Measurements from ENCODE around the gene MTR. TPM values are rescaled to one million over a fixed set of nuclear protein-coding genes. Genes with fewer than 3 reads are reported as not detected.

The MTR gene
- total RNA-seq, 2 experiments from 2014 or later: 22.3 to 63.8 TPM

DNA sequence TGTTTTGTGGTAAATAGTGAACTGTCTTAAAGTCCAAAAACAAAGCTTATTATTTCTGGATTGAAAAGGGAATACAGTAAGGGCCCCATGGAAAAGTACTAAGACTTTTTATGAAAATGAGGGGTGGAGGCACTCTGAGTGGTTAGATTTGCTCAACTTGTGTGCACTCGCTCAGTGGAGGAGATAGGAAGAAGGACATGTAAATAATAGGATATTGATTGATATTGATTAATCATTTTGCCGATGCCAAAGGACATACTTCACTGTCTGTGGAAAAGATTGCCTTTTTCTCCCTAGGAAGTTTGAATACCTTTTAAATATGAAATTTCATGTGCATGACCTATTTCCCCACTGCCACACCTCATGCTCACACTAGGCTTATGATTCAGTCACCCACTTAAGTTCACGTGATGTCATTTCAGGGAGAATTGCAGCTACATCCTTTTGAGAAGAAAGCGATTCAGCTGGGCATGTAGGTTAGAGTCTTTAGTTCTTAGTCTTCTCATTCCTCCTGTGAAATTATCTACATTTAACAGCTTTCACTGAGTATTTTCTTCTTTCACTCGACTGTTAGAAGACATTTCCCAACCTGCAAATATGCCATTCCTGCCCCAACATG lies 5.0 kb downstream of the MTR start:
- Histone ChIP-seq H3K9me2 (ENCODE audit: insufficient read depth, low read length) (no peaks in the 10 kb centered on the region), H3K4me1 (ENCODE audit: insufficient read depth, low read length, poor library complexity, severe bottlenecking) (peaks cover 23% of the 10 kb centered on the region), H3K4me2 (ENCODE audit: low read length) (no peak overlapping the region), H4K20me1 (ENCODE audit: insufficient read depth, low read length) (peaks cover 5% of the 10 kb centered on the region; the same call in 1 of the 2 replicates), H3K9me3 (ENCODE audit: low read length) (no peaks in the 10 kb centered on the region), H3K27ac (ENCODE audit: low read depth, low read length, poor library complexity, severe bottlenecking) (no peak overlapping the region), H3K4me3 (ENCODE audit: low read depth, low read length, poor library complexity, severe bottlenecking) (no peak overlapping the region), H3K79me2 (ENCODE audit: insufficient read depth, low read depth, low read length) (peaks cover 78% of the 10 kb centered on the region), H3K36me3 (ENCODE audit: insufficient read depth, low read length) (peaks cover 43% of the 10 kb centered on the region), H2AFZ (ENCODE audit: low read length) (no peak overlapping the region)
- intact Hi-C loops (cut with micrococcal nuclease; ENCODE audit: unreplicated experiment): no loop called here
- no peak for DNase-seq (ENCODE audit: low spot score)
- CTCF ChIA-PET (ENCODE audit: unreplicated experiment): no interaction called here
- BruUV-seq (replicated peaks): no TSS peak
- POLR2A ChIA-PET: interaction anchor here (0.6 to 1.5 kb wide), 6 partner anchors 8 to 596 kb away, joined by 3 to 9 read pairs (median 4); no protein-coding TSS in a partner anchor
- TF ChIP-seq, protein P1, sequence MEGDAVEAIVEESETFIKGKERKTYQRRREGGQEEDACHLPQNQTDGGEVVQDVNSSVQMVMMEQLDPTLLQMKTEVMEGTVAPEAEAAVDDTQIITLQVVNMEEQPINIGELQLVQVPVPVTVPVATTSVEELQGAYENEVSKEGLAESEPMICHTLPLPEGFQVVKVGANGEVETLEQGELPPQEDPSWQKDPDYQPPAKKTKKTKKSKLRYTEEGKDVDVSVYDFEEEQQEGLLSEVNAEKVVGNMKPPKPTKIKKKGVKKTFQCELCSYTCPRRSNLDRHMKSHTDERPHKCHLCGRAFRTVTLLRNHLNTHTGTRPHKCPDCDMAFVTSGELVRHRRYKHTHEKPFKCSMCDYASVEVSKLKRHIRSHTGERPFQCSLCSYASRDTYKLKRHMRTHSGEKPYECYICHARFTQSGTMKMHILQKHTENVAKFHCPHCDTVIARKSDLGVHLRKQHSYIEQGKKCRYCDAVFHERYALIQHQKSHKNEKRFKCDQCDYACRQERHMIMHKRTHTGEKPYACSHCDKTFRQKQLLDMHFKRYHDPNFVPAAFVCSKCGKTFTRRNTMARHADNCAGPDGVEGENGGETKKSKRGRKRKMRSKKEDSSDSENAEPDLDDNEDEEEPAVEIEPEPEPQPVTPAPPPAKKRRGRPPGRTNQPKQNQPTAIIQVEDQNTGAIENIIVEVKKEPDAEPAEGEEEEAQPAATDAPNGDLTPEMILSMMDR (conservative IDR thresholded peaks at IDR 0.05; ENCODE audit: low read length): no peak
- TF ChIP-seq EZH2phosphoT487 (IDR thresholded peaks at IDR 0.05; ENCODE audit: borderline replicate concordance, low read depth, low read length): no peak

DNA sequence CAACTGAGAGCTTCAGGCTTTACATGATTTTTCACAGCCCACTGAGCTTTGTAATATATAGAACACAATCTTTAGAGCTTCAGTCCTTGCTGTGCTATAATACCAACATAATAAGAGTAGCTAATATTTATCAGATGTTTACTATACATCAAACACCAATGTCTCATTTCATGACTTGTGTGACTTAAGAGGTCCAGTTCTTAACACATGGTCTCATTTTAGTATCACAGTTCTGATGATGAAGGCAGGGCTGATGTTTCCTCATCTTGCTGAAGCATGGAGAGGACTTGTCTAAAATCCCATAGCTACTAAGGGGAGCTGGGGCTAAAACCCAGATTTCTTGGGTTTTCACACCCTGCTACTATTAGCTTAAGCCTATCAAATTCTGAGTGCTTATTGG lies 5.5 kb downstream of the MTR start:
- BruUV-seq (replicated peaks): no TSS peak
- no peaks in the 10 kb centered on the region for H3K9me2 ChIP-seq (ENCODE audit: insufficient read depth, low read length)
- peaks cover 48% of the 10 kb centered on the region for H3K36me3 ChIP-seq (ENCODE audit: insufficient read depth, low read length)
- DNase-seq (ENCODE audit: low spot score): no peak
- H3K9me3 ChIP-seq (ENCODE audit: low read length): no peaks in the 10 kb centered on the region
- intact Hi-C loops (cut with micrococcal nuclease; ENCODE audit: unreplicated experiment): no loop called here
- H2AFZ ChIP-seq (ENCODE audit: low read length): no peak overlapping the region
- no peak overlapping the region for H3K4me3 ChIP-seq (ENCODE audit: low read depth, low read length, poor library complexity, severe bottlenecking)
- no peak overlapping the region for H3K27ac ChIP-seq (ENCODE audit: low read depth, low read length, poor library complexity, severe bottlenecking)
- ChIA-PET POLR2A (interaction anchor here (0.5 to 1.5 kb wide), 6 partner anchors 11 to 213 kb away, joined by 3 to 9 read pairs (median 4); no protein-coding TSS in a partner anchor), CTCF (ENCODE audit: unreplicated experiment) (no interaction called here)
- TF ChIP-seq, protein P1 (conservative IDR thresholded peaks at IDR 0.05; ENCODE audit: low read length): no peak
- TF ChIP-seq EZH2phosphoT487 (IDR thresholded peaks at IDR 0.05; ENCODE audit: borderline replicate concordance, low read depth, low read length): no peak
- peaks cover 5% of the 10 kb centered on the region; the same call in 1 of the 2 replicates for H4K20me1 ChIP-seq (ENCODE audit: insufficient read depth, low read length)
- H3K4me1 ChIP-seq (ENCODE audit: insufficient read depth, low read length, poor library complexity, severe bottlenecking): peaks cover 23% of the 10 kb centered on the region
- H3K79me2 ChIP-seq (ENCODE audit: insufficient read depth, low read depth, low read length): peaks cover 75% of the 10 kb centered on the region
- H3K4me2 ChIP-seq (ENCODE audit: low read length): no peak overlapping the region

DNA sequence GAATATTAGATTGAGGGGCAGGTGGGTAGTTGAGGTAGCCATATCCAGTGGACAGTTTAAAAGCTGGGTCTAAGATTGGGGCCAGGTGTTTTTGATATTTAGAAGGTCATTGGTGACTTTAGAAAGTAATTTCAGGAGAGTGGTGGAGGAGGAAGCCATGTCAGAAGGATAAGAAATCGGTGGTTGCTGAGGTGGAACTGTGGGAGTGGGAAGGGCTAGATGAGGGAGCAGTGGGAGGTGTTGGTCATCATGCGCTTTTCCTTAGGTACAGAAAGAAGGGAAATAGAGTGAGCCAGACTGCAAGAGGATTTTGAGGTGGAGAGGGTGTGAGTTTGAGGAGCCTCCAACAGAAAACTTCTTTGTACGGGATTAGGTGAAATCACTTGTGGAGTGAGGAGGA lies 7.2 kb downstream of the MTR start:
- intact Hi-C loops (cut with micrococcal nuclease; ENCODE audit: unreplicated experiment): no loop called here
- CTCF ChIA-PET (ENCODE audit: unreplicated experiment): no interaction called here
- H3K36me3 ChIP-seq (ENCODE audit: insufficient read depth, low read length): peaks cover 63% of the 10 kb centered on the region
- no peak for DNase-seq (ENCODE audit: low spot score)
- no peaks in the 10 kb centered on the region for H3K9me3 ChIP-seq (ENCODE audit: low read length)
- no peak overlapping the region for H3K4me2 ChIP-seq (ENCODE audit: low read length)
- peaks cover 5% of the 10 kb centered on the region; the same call in 1 of the 2 replicates for H4K20me1 ChIP-seq (ENCODE audit: insufficient read depth, low read length)
- H3K27ac ChIP-seq (ENCODE audit: low read depth, low read length, poor library complexity, severe bottlenecking): no peak overlapping the region
- H3K9me2 ChIP-seq (ENCODE audit: insufficient read depth, low read length): no peaks in the 10 kb centered on the region
- H2AFZ ChIP-seq (ENCODE audit: low read length): no peak overlapping the region
- BruUV-seq (replicated peaks): no TSS peak
- POLR2A ChIA-PET: interaction anchor here (0.6 to 1.0 kb wide), 2 partner anchors 10 to 224 kb away, joined by 3 read pairs; no protein-coding TSS in a partner anchor
- peaks cover 58% of the 10 kb centered on the region for H3K79me2 ChIP-seq (ENCODE audit: insufficient read depth, low read depth, low read length)
- TF ChIP-seq, protein P1 (conservative IDR thresholded peaks at IDR 0.05; ENCODE audit: low read length): no peak
- no peak for TF ChIP-seq EZH2phosphoT487 (IDR thresholded peaks at IDR 0.05; ENCODE audit: borderline replicate concordance, low read depth, low read length)
- H3K4me1 ChIP-seq (ENCODE audit: insufficient read depth, low read length, poor library complexity, severe bottlenecking): peaks cover 16% of the 10 kb centered on the region
- H3K4me3 ChIP-seq (ENCODE audit: low read depth, low read length, poor library complexity, severe bottlenecking): no peak overlapping the region

Data from OCI-LY7 (cell line).